Measurements from ENCODE around the gene ASCC2.

GRCh38 chr22:29801153-29801552 is 36.9 kb downstream of the ASCC2 start:
- TF ChIP-seq CTCF (IDR thresholded peaks at IDR 0.05) (no peak), POLR2A (IDR thresholded peaks at IDR 0.05) (no peak), EP300 (IDR thresholded peaks at IDR 0.05) (no peak)

Measured in ovary (tissue), 3 donors.